Stimulated activated naive CD8-positive, alpha-beta T cell treated with anti-CD3 and anti-CD28 coated beads, Interleukin-15, Interleukin-2, amounts not matched to agents 100 U/mL and 50 U/mL, for 24 hours (primary cell): ENCODE measurements around the gene CPNE4.
"Not testable (repeated sequence)": the region's sequence is repeated elsewhere in the genome, so short reads cannot be mapped to it uniquely, and the experiment has no call there.

Source experiments
- ATAC-seq: fragments of 150-1000 bp; cut with Tn5 transposase; one replicate; pipeline ENCODE4 v1.10.0; 2021
- DNase-seq: peaks from one replicate; pipeline ENCODE4 v3.0.0; 2021

The CPNE4 gene

DNA sequence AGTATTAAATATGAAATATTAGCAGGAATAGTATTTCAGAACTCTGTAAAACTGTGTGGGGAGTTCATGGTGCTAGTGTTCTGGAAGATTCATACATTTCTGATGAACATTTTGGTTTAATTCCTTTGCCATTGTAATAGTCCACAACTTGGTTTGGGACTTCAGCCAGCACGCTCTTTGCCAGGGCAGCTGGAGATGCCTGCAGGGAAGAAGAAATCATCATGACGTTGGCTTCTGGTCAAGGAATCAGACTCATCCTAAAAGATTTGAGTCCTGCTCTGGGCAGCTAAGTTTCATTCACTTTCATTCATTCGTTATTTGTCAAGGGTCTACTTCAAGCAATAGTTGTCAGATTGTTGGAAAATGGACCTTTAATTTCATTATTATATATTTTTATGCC lies 499.7 kb downstream of the CPNE4 start:
- ATAC-seq (no peak), DNase-seq (no peak)

DNA sequence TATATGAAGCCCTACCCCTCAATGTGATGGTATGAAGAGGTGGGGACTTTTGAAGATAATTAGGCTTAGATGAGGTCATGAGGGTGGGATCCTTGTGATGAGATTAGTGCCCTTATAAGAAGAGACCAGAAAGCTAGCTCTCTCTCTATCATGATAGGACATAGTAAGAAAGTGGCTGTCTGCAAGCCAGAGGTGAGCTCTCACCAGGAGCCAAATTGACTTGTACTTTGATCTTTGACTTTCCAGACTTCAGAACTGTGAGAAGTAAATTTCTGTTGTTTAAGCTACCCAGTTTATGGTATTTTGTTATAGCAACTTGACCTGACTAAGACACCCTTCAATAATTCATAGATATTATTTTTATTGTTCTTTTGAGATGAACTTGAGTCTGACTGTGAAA lies 502.2 kb downstream of the CPNE4 start:
- DNase-seq (no peak), ATAC-seq (no peak)

DNA sequence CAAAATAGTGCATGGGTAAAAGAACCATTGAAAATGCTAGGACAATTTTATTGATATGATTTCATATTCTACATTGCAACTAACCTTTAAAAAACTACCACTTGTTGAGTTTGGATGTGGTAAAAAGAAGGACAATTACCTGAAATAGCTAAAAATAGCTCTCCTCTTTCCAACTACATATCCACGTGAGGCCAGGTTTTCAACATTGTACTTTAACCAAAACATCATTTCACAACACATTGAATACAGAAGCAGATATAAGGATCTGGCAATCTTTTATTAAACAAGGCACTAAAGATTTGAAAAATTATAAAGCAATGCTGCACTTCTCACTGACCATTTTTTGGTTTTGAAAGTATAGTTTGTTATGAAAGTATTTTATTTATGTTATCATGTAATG lies 504.0 kb downstream of the CPNE4 start:
- ATAC-seq (no peak), DNase-seq (no peak)

DNA sequence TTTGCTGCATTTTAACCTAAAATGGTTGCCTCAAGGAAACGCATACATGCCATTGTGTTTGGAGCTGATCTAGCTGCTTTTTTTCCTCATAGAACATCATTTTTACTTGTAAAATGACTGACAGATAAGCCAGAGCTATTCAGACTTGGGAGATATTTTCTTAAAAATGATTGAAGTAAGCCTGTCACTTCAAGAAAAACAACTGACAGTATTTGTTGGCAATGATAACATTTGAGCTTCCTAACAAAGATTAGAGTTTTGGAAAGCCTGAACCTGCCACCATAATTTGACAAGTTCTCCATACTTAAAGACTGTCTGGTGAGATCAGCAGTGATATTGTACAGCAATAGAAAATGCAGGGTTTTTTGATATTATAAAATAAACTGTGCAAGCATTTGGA lies 504.4 kb downstream of the CPNE4 start:
- no peak for ATAC-seq

DNA sequence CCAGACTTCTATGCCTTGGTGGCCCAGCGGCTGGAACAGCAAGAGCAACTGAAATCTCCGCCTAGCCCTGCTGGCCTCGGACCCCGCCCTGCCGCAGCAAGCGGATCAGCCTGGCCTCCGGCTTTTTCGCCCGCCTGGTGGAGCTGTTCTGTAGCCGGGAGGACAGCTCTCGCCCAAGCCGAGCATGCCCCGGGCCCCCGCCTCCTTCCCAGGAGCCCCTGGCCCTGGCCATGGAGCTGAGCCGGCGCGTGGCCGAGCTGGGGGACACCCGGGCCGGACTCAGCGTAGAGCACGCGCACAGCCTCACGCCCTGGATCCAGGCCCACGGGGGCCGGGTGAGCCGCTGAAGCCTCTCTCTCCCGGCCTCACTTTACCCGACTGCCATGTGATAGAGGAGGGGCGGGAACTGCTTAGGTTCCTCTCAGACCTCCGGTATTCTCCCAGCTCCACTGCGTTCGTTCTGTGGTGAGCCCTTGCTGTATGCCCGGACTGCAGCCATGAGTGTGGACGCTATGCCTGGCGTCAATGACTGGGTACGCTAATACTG lies 507.9 kb downstream of the CPNE4 start:
- DNase-seq (peak; percentile 26), ATAC-seq (peak; percentile 28)

More for the DNA sequence above, 504.4 kb downstream of the CPNE4 start:
- no peak for DNase-seq

GRCh38 chr3:131518680-131519079 lies 516.1 kb downstream of the CPNE4 start:
- ATAC-seq (no peak), DNase-seq (no peak)

DNA sequence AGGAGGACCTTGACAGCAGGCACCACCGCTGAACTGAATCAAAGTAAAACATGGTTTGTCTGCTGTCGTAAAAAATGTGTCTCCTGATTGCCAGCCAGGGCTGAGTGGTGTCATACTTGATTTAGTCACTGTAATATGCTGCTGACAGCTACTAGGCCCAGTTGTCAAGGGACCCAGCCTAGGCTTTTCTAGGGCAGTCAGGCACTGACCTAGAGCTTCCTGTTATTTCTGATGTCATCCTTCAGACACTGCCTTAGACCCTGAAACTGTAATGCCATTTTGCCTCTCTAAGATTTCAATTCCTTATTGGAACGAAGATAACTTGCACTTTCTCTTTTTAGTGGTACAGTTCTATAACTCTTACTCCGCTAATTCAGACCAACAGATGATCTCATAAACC lies 529.4 kb downstream of the CPNE4 start:
- ATAC-seq (no peak), DNase-seq (no peak)

DNA sequence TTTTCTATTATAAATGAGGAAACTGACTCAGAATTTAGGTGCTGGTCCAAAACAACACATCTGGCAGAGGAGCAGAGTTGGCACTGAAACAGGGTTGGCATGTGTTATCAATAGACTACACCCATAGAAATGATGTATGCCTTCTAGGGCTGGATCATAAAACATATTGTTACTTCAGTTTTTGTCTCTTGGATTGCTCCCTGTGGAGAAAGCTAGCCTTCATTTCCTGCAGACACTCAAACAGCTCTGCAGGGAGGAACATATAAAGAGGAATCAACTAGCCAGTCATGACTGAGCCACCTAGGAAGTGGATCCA lies 531.5 kb downstream of the CPNE4 start:
- ATAC-seq (no peak), DNase-seq (no peak)

DNA sequence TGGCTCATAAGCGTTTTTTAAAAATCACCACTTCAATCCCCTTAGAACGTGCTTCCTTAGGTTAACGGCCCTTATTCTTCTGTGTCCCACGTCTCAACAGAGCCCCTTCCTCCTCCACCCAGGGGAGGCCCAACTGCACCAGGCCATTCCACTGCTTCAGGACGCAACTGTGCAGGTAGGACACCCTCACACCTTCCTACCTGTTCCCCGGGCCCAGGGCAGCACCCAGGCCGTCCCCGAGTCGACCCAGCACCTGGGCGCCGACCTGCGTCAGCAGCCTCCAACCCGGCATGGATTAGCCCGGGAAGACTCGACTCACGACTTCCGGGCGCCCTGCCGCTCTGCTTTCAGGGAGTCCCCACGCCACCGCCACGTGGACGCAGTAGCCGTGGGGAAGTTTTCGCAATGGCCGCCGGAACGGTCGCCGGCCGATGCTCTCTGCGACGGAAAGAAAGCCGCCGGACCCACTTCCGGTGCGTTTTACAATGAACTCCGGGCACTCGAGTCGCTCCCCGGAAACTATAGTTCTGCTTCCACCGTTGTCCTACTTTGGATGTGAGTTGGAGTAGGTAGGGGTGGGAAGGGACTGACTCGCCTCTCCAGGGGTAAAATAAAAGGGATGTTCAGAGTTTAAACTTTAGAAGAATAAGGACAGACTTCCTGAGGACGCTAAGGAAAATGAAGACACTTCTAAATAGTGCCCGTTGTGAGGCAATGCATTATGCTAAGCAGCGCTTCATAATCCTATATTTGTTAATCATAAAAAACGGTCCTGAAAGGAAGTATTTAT lies 532.1 kb downstream of the CPNE4 start, which contains the start of gene MRPL3:
Gene MRPL3 (minus strand): TSS at position 442 of the 790 bp plus-strand sequence. CDS start 150 bp downstream, at position 292.
- peak; percentile 93 for ATAC-seq

DNA sequence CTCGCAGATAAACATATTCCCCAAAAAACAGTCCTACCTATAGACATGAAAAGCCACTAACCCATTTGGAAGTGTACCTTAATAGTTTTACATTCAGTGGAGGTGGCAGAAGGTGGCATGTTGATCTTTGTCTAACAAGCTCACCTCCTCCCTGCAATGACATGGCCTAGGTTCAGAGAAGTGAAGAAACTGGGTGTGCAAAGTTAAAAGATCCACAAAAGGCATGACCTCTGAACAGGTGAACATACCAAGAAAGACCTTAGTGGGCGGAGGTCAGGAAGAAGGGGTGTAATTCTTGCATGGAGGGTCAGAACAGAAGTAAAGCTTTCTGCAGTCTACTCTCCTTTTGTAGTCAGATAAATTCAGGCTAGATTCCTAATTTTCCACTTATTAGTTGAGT lies 532.9 kb downstream of the CPNE4 start:
- ATAC-seq (no peak), DNase-seq (peak; percentile 7)

More for the DNA sequence above, 532.1 kb downstream of the CPNE4 start, which contains the start of gene MRPL3:
- DNase-seq = peak; percentile 86

DNA sequence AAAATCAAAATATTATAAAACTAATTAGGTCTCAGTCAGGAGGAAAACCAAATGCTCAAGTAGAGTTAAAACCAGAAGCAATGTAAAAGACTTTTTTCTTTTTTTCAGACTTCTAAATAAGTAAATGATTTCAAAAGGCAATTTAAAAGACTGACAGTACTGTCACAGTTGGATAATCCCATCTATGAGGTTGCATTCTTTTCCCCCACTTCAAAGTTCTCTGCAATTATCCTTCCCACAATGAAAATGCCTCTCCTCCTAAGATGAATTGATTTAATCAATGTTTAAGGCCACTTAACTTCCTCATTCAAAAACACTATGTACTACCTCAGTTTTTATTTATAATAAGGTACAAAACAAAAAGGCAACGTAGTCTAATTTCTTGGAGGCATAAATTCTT lies 540.1 kb downstream of the CPNE4 start:
- ATAC-seq (no peak), DNase-seq (no peak)

- peak; percentile 43 for ATAC-seq
These were observed 543.0 kb downstream of the CPNE4 start for GRCh38 chr3:131491775-131492174.

GRCh38 chr3:131491084-131491483 lies 543.7 kb downstream of the CPNE4 start:
- DNase-seq = no peak
- ATAC-seq = no peak

More at GRCh38 chr3:131491775-131492174, 543.0 kb downstream of the CPNE4 start:
- no peak for DNase-seq

DNA sequence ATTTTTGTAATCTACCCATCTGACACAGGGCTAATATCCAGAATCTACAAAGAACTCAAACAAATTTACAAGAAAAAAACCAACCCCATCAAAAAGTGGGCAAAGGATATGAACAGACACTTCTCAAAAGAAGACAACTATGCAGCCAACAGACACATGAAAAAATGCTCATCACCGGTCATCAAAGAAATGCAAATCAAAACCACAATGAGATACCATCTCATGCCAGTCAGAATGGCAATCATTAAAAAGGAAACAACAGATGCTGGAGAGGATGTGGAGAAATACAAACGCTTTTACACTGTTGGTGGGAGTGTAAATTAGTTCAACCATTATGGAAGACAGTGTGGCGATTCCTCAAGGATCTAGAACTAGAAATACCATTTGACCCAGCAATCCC lies 548.3 kb downstream of the CPNE4 start:
- DNase-seq, ATAC-seq: not testable (repeated sequence)

GRCh38 chr3:131485119-131485518 lies 549.7 kb downstream of the CPNE4 start:
- no peak for ATAC-seq
- DNase-seq = no peak

GRCh38 chr3:131484496-131485111 lies 550.2 kb downstream of the CPNE4 start:
- ATAC-seq = no peak

More at GRCh38 chr3:131484496-131485111, 550.2 kb downstream of the CPNE4 start:
- no peak for DNase-seq
